ENCODE measurements around the gene LHX1. TPM values are rescaled to one million over a fixed set of nuclear protein-coding genes. Genes with fewer than 3 reads are reported as not detected.
A peak's percentile ranks its signal among the peaks of the same experiment; 100 is the strongest.

LHX1 gene
- total RNA-seq, 2 donors from 2014 or later = not detected

- DNase-seq (peak in 3 of 4 donors; percentile 5 to 18 (median 15)), ATAC-seq (no peak)
- Histone ChIP-seq H3K4me3 (no peak overlapping the region), H3K36me3 (replicated peaks in 1 of 2; ENCODE audit: insufficient read depth in 1 of 2, low read depth in 2 of 2) (no peaks in the 10 kb centered on the region), H3K4me1 (no peaks in the 10 kb centered on the region), H3K9me3 (no peaks in the 10 kb centered on the region), H3K27ac (no peak overlapping the region), H3K27me3 (no peaks in the 10 kb centered on the region)
- intact Hi-C loops (cut with DNase I) = no loop called here
- TF ChIP-seq CTCF (IDR thresholded peaks at IDR 0.05) = no peak
- TF ChIP-seq POLR2A (IDR thresholded peaks at IDR 0.05) = no peak
- WGBS, 2 donors = 80 to 91% methylated on average over 6 to 7 of the region's 7 CpGs
These were observed 45.0 kb upstream of the LHX1 start for GRCh38 chr17:36892112-36892838.

GRCh38 chr17:36894177-36894576, 43.1 kb upstream of the LHX1 start:
- H3K27me3 ChIP-seq = no peaks in the 10 kb centered on the region
- 84 to 89% methylated on average over 5 to 9 of the region's 9 CpGs for WGBS, 2 donors

GRCh38 chr17:36894925-36895324, 42.4 kb upstream of the LHX1 start:
- 66 to 79% methylated on average over 5 of the region's 5 CpGs for WGBS, 2 donors
- Histone ChIP-seq H3K4me1 (no peaks in the 10 kb centered on the region), H3K36me3 (replicated peaks in 1 of 2; ENCODE audit: insufficient read depth in 1 of 2, low read depth in 2 of 2) (no peaks in the 10 kb centered on the region), H3K27me3 (no peaks in the 10 kb centered on the region), H3K4me3 (no peak overlapping the region), H3K9me3 (no peaks in the 10 kb centered on the region), H3K27ac (no peak overlapping the region)
- intact Hi-C loops (cut with DNase I) = no loop called here
- no peak for TF ChIP-seq CTCF (IDR thresholded peaks at IDR 0.05)
- no peak for TF ChIP-seq POLR2A (IDR thresholded peaks at IDR 0.05)
- DNase-seq (no peak), ATAC-seq (no peak)

More at GRCh38 chr17:36894177-36894576, 43.1 kb upstream of the LHX1 start:
- H3K4me1 ChIP-seq = no peaks in the 10 kb centered on the region
- TF ChIP-seq POLR2A (IDR thresholded peaks at IDR 0.05) (no peak), CTCF (IDR thresholded peaks at IDR 0.05) (no peak)
- no peaks in the 10 kb centered on the region for H3K9me3 ChIP-seq
- no peak for DNase-seq
- H3K27ac ChIP-seq = no peak overlapping the region
- H3K4me3 ChIP-seq = no peak overlapping the region
- no peaks in the 10 kb centered on the region for H3K36me3 ChIP-seq (replicated peaks in 1 of 2; ENCODE audit: insufficient read depth in 1 of 2, low read depth in 2 of 2)
- intact Hi-C loops (cut with DNase I) = no loop called here
- ATAC-seq = no peak

- Histone ChIP-seq H3K27me3 (no peaks in the 10 kb centered on the region), H3K4me1 (no peaks in the 10 kb centered on the region), H3K4me3 (no peak overlapping the region), H3K27ac (no peak overlapping the region), H3K36me3 (replicated peaks in 1 of 2; ENCODE audit: insufficient read depth in 1 of 2, low read depth in 2 of 2) (no peaks in the 10 kb centered on the region), H3K9me3 (no peaks in the 10 kb centered on the region)
- 63 to 69% methylated on average over 7 of the region's 7 CpGs for WGBS, 2 donors
- no peak for TF ChIP-seq CTCF (IDR thresholded peaks at IDR 0.05)
- TF ChIP-seq POLR2A (IDR thresholded peaks at IDR 0.05) = no peak
- DNase-seq = no peak
- no peak for ATAC-seq
- intact Hi-C loops (cut with DNase I) = no loop called here
These were observed 37.8 kb upstream of the LHX1 start for GRCh38 chr17:36899250-36900159.

All from body of pancreas (tissue), 4 donors.